GM10847 (cell line): Measurements from ENCODE around the gene ERBB4.

Source experiments
- POLR2A ChIP-seq: IDR thresholded peaks from 2 replicates; pipeline ENCODE4 v1.6.1; 2011; ENCODE audit not compliant: insufficient read length; ENCODE audit errors: extremely low read depth

ERBB4 gene

GRCh38 chr2:211793690-211794089, 744.9 kb downstream of the ERBB4 start:
- no peak for TF ChIP-seq POLR2A

- no peak for TF ChIP-seq POLR2A
Measured at GRCh38 chr2:211789982-211790381, 748.6 kb downstream of the ERBB4 start.

- TF ChIP-seq POLR2A: no peak
Measured at GRCh38 chr2:211766689-211767088, 771.9 kb downstream of the ERBB4 start.

GRCh38 chr2:211762479-211762878, 776.1 kb downstream of the ERBB4 start:
- no peak for TF ChIP-seq POLR2A

- no peak for TF ChIP-seq POLR2A
Measured at GRCh38 chr2:211760103-211760502, 778.5 kb downstream of the ERBB4 start.

- TF ChIP-seq POLR2A: no peak
Measured at GRCh38 chr2:211756266-211756665, 782.3 kb downstream of the ERBB4 start.

- TF ChIP-seq POLR2A: no peak
Measured at GRCh38 chr2:211755187-211755586, 783.4 kb downstream of the ERBB4 start.

GRCh38 chr2:211751848-211752247, 786.8 kb downstream of the ERBB4 start:
- TF ChIP-seq POLR2A: no peak

- no peak for TF ChIP-seq POLR2A
Measured at GRCh38 chr2:211748339-211748738, 790.3 kb downstream of the ERBB4 start.

GRCh38 chr2:211745295-211746097, 793.1 kb downstream of the ERBB4 start:
- TF ChIP-seq POLR2A: no peak

GRCh38 chr2:211744379-211744778, 794.2 kb downstream of the ERBB4 start:
- no peak for TF ChIP-seq POLR2A

GRCh38 chr2:211741966-211742365, 796.6 kb downstream of the ERBB4 start:
- TF ChIP-seq POLR2A: no peak

- no peak for TF ChIP-seq POLR2A
Measured at GRCh38 chr2:211737282-211737681, 801.3 kb downstream of the ERBB4 start.

GRCh38 chr2:211730215-211730614, 808.4 kb downstream of the ERBB4 start:
- no peak for TF ChIP-seq POLR2A

GRCh38 chr2:211729433-211729832, 809.2 kb downstream of the ERBB4 start:
- no peak for TF ChIP-seq POLR2A

- no peak for TF ChIP-seq POLR2A
Measured at GRCh38 chr2:211724933-211725332, 813.7 kb downstream of the ERBB4 start.

GRCh38 chr2:211723398-211723797, 815.2 kb downstream of the ERBB4 start:
- TF ChIP-seq POLR2A: no peak
